GM12865 (cell line): Measurements from ENCODE around the gene LRRIQ4.

ENCODE experiments used
- DNase-seq: peaks from one replicate; pipeline ENCODE4 v3.0.0; 2010; ENCODE audit warnings: low read depth
- H3K4me3 ChIP-seq: 2 replicates; pipeline ENCODE4 v1.5.1; 2011; ENCODE audit warnings: mild to moderate bottlenecking, low read depth, low read length, control low read depth
- TF ChIP-seq, protein P1 (sequence below): IDR thresholded peaks from 2 replicates; pipeline ENCODE4 v1.5.1; 2011; ENCODE audit warnings: low read length, control low read depth, low read depth, inconsistent platforms; ENCODE audit not compliant: insufficient read depth; ENCODE audit errors: missing control alignments

The LRRIQ4 gene

GRCh38 chr3:169880576-169881250 is 68.0 kb downstream of the LRRIQ4 start:
- TF ChIP-seq, protein P1, sequence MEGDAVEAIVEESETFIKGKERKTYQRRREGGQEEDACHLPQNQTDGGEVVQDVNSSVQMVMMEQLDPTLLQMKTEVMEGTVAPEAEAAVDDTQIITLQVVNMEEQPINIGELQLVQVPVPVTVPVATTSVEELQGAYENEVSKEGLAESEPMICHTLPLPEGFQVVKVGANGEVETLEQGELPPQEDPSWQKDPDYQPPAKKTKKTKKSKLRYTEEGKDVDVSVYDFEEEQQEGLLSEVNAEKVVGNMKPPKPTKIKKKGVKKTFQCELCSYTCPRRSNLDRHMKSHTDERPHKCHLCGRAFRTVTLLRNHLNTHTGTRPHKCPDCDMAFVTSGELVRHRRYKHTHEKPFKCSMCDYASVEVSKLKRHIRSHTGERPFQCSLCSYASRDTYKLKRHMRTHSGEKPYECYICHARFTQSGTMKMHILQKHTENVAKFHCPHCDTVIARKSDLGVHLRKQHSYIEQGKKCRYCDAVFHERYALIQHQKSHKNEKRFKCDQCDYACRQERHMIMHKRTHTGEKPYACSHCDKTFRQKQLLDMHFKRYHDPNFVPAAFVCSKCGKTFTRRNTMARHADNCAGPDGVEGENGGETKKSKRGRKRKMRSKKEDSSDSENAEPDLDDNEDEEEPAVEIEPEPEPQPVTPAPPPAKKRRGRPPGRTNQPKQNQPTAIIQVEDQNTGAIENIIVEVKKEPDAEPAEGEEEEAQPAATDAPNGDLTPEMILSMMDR: no peak
- no peak for DNase-seq
- no peak overlapping the region for H3K4me3 ChIP-seq

DNA sequence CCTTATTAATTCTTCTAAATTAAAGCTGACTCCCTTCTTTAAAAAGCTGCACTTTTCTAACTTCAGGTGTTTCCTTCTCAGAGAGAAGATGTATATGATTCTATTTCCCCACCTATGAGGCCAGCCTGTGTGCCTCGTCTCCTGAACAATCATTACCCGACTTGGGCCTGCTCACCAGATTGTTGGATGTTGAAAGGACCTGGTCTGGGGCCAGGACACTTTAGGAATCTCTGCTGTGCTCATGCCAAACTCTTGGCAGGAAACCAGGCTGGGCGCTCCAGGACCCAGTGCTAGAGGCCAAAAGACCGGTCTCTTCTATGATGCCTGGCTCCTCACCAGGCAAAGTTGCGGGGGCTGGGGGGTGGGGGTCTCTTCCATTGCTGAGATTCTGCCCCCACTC is 74.0 kb downstream of the LRRIQ4 start:
- TF ChIP-seq, protein P1: no peak
- no peak overlapping the region for H3K4me3 ChIP-seq
- no peak for DNase-seq
